Loucy (cell line): Measurements from ENCODE around the gene UPF1.

Experiments
- H2AFZ ChIP-seq: fragments of 200-600 bp; sonication (generic); 2 replicates; pipeline ENCODE4 v1.6.0; 2016; ENCODE audit warnings: antibody characterized with exemption, mild to moderate bottlenecking, low read length, moderate library complexity
- H3F3A ChIP-seq: fragments of 200-600 bp; 2 replicates; pipeline ENCODE4 v1.6.0; 2016; ENCODE audit warnings: antibody characterized with exemption, low read depth, mild to moderate bottlenecking
- H3K27me3 ChIP-seq: fragments of 200-600 bp; sonication (generic); 2 replicates; pipeline ENCODE4 v1.6.1; 2014; ENCODE audit warnings: low read length, mild to moderate bottlenecking; ENCODE audit not compliant: insufficient read depth, poor library complexity, severe bottlenecking
- H3K36me3 ChIP-seq: fragments of 200-600 bp; sonication (generic); 2 replicates; pipeline ENCODE4 v1.6.1; 2016; ENCODE audit warnings: low read length; ENCODE audit not compliant: insufficient read depth
- H3K4me1 ChIP-seq: fragments of 200-600 bp; sonication (generic); 2 replicates; pipeline ENCODE4 v1.5.1; 2014; ENCODE audit warnings: low read length, mild to moderate bottlenecking; ENCODE audit not compliant: insufficient read depth, poor library complexity, severe bottlenecking
- H3K4me2 ChIP-seq: fragments of 200-600 bp; sonication (generic); 2 replicates; pipeline ENCODE4 v1.6.0; 2014; ENCODE audit warnings: antibody characterized with exemption, low read length, low read depth, mild to moderate bottlenecking; ENCODE audit not compliant: poor library complexity, severe bottlenecking
- H3K4me3 ChIP-seq: fragments of 200-600 bp; sonication (generic); 2 replicates; pipeline ENCODE4 v1.5.1; 2014; ENCODE audit warnings: low read length, mild to moderate bottlenecking, mixed read lengths; ENCODE audit not compliant: poor library complexity, severe bottlenecking
- H3K79me2 ChIP-seq: fragments of 200-600 bp; sonication (generic); 2 replicates; pipeline ENCODE4 v1.6.1; 2014; ENCODE audit warnings: low read length; ENCODE audit not compliant: insufficient read depth
- H3K9ac ChIP-seq: fragments of 200-600 bp; sonication (generic); 2 replicates; pipeline ENCODE4 v1.6.0; 2014; ENCODE audit warnings: mild to moderate bottlenecking, low read depth, low read length, moderate library complexity; ENCODE audit not compliant: poor library complexity, severe bottlenecking
- H3K9me2 ChIP-seq: fragments of 200-600 bp; sonication (generic); replicated peaks from 2 replicates; pipeline ENCODE4 v1.6.1; 2016; ENCODE audit warnings: low read depth, low read length, mixed read lengths
- H3K9me3 ChIP-seq: fragments of 200-600 bp; sonication (generic); 2 replicates; pipeline ENCODE4 v1.6.1; 2014; ENCODE audit warnings: mild to moderate bottlenecking, antibody characterized with exemption, low read length, low read depth; ENCODE audit not compliant: insufficient read depth
- H4K20me1 ChIP-seq: fragments of 200-600 bp; sonication (generic); 2 replicates; pipeline ENCODE4 v1.6.0; 2014; ENCODE audit warnings: antibody characterized with exemption, low read length, mild to moderate bottlenecking; ENCODE audit not compliant: insufficient read depth, poor library complexity, severe bottlenecking
- EZH2phosphoT487 ChIP-seq: fragments of 200-600 bp; IDR thresholded peaks from 2 replicates; pipeline ENCODE4 v1.6.1; 2018; ENCODE audit warnings: antibody characterized with exemption, mild to moderate bottlenecking, moderate library complexity, borderline replicate concordance
- TF ChIP-seq, protein P1 (sequence below): fragments of 200-600 bp; sonication (generic); conservative IDR thresholded peaks from 2 replicates; pipeline ENCODE4 v1.5.1; 2014; ENCODE audit warnings: mild to moderate bottlenecking, antibody characterized with exemption, low read length

Gene UPF1

GRCh38 chr19:18796239-18796638 lies 35.5 kb upstream of the UPF1 start:
- Histone ChIP-seq H2AFZ (no peak overlapping the region), H3K9ac (no peak overlapping the region), H3K9me3 (no peaks in the 10 kb centered on the region), H3K9me2 (no peaks in the 10 kb centered on the region), H3K4me3 (no peak overlapping the region), H3K79me2 (no peaks in the 10 kb centered on the region), H3K4me2 (no peak overlapping the region), H3K4me1 (no peaks in the 10 kb centered on the region), H3K27me3 (no peaks in the 10 kb centered on the region), H3F3A (no peaks in the 10 kb centered on the region), H3K36me3 (no peaks in the 10 kb centered on the region), H4K20me1 (no peaks in the 10 kb centered on the region)
- no peak for TF ChIP-seq EZH2phosphoT487
- TF ChIP-seq, protein P1, sequence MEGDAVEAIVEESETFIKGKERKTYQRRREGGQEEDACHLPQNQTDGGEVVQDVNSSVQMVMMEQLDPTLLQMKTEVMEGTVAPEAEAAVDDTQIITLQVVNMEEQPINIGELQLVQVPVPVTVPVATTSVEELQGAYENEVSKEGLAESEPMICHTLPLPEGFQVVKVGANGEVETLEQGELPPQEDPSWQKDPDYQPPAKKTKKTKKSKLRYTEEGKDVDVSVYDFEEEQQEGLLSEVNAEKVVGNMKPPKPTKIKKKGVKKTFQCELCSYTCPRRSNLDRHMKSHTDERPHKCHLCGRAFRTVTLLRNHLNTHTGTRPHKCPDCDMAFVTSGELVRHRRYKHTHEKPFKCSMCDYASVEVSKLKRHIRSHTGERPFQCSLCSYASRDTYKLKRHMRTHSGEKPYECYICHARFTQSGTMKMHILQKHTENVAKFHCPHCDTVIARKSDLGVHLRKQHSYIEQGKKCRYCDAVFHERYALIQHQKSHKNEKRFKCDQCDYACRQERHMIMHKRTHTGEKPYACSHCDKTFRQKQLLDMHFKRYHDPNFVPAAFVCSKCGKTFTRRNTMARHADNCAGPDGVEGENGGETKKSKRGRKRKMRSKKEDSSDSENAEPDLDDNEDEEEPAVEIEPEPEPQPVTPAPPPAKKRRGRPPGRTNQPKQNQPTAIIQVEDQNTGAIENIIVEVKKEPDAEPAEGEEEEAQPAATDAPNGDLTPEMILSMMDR, result no peak

- H3K36me3 ChIP-seq, result no peaks in the 10 kb centered on the region
- no peak overlapping the region for H3K4me2 ChIP-seq
- H4K20me1 ChIP-seq, result no peaks in the 10 kb centered on the region
- no peaks in the 10 kb centered on the region for H3K9me2 ChIP-seq
- H3K9me3 ChIP-seq, result no peaks in the 10 kb centered on the region
- no peaks in the 10 kb centered on the region for H3K79me2 ChIP-seq
- H2AFZ ChIP-seq, result no peak overlapping the region
- H3K4me3 ChIP-seq, result no peak overlapping the region
- TF ChIP-seq, protein P1, result no peak
- no peak for TF ChIP-seq EZH2phosphoT487
- H3K27me3 ChIP-seq, result no peaks in the 10 kb centered on the region
- H3F3A ChIP-seq, result no peaks in the 10 kb centered on the region
- H3K4me1 ChIP-seq, result no peaks in the 10 kb centered on the region
- no peak overlapping the region for H3K9ac ChIP-seq
Measured at GRCh38 chr19:18798384-18799352, 33.1 kb upstream of the UPF1 start.

GRCh38 chr19:18799389-18799970 lies 32.3 kb upstream of the UPF1 start:
- Histone ChIP-seq H4K20me1 (no peaks in the 10 kb centered on the region), H3K9ac (no peak overlapping the region), H3K4me1 (no peaks in the 10 kb centered on the region), H3K9me2 (no peaks in the 10 kb centered on the region), H3K4me2 (no peak overlapping the region), H3K9me3 (no peaks in the 10 kb centered on the region), H3K27me3 (no peaks in the 10 kb centered on the region), H3K4me3 (no peak overlapping the region), H3K36me3 (no peaks in the 10 kb centered on the region), H2AFZ (no peak overlapping the region), H3K79me2 (no peaks in the 10 kb centered on the region), H3F3A (no peaks in the 10 kb centered on the region)
- TF ChIP-seq, protein P1, result no peak
- no peak for TF ChIP-seq EZH2phosphoT487
